B cell (primary cell): ENCODE data around the gene SCRT2. TPM values are rescaled to one million over a fixed set of nuclear protein-coding genes. Genes with fewer than 3 reads are reported as not detected.

Experiments
- ATAC-seq: fragments of 200-7000 bp; cut with Tn5 transposase; one replicate; pipeline ENCODE4 v1.10.0; 2021; ENCODE audit warnings: low read depth, mild to moderate bottlenecking, moderate number of reproducible peaks, moderate library complexity
- CTCF ChIA-PET: fragments of 350-600 bp; sonication (Branson Sonifier 250); formaldehyde crosslinking; loops from one replicate; lab custom pipeline; 2021; ENCODE audit warnings: antibody characterized with exemption, inconsistent platforms; lab: Charles Lee
- POLR2A ChIA-PET: fragments of 350-600 bp; sonication (Branson Sonifier 250); formaldehyde crosslinking; loops from one replicate; lab custom pipeline; 2021; ENCODE audit warnings: antibody characterized with exemption; lab: Charles Lee
- DNase-seq: peaks from one replicate; pipeline ENCODE4 v3.0.0; 2013
- H2AFZ ChIP-seq: 2 replicates; pipeline ENCODE4 v1.6.1; 2012; ENCODE audit warnings: mild to moderate bottlenecking, low read depth, low read length; ENCODE audit not compliant: insufficient read depth, poor library complexity, severe bottlenecking
- H3K27ac ChIP-seq, 2 donors: 1 replicate in 1 of 2; 2 replicates in 1 of 2; pipeline ENCODE4 v1.5.1; 2012 to 2013; ENCODE audit warnings: low read length in 2 of 2, mild to moderate bottlenecking in 2 of 2, moderate library complexity in 1 of 2
- H3K27me3 ChIP-seq, 4 experiments: fragments of 200-600 bp in 1 of 4; sonication (generic) in 1 of 4; replicated peaks in 1 of 4; 1 replicate in 2 of 4; 2 replicates in 2 of 4; pipeline versions ENCODE4 v1.6.1 to v1.7.0; 2013 to 2016; ENCODE audit warnings: low read length in 3 of 4, mild to moderate bottlenecking in 2 of 4, mixed read lengths in 1 of 4, moderate library complexity in 1 of 4; ENCODE audit not compliant: insufficient read depth in 4 of 4, control insufficient read depth in 3 of 4; ENCODE audit errors: control extremely low read depth in 1 of 4
- H3K36me3 ChIP-seq, 2 experiments: replicated peaks in 1 of 2; 1 replicate in 1 of 2; 2 replicates in 1 of 2; pipeline versions ENCODE4 v1.6.1 to v1.7.1; 2013; ENCODE audit warnings: low read length in 1 of 2; ENCODE audit not compliant: insufficient read depth in 2 of 2, control insufficient read depth in 1 of 2; ENCODE audit errors: control extremely low read depth in 1 of 2, extremely low read depth in 1 of 2
- H3K4me1 ChIP-seq, 2 donors: fragments of 200-600 bp in 1 of 2; sonication (generic) in 1 of 2; 1 replicate in 1 of 2; 2 replicates in 1 of 2; pipeline versions ENCODE4 v1.5.1 to v1.6.1; 2013 to 2017; ENCODE audit warnings: low read length in 2 of 2; ENCODE audit not compliant: control insufficient read depth in 2 of 2, insufficient read depth in 2 of 2
- H3K4me2 ChIP-seq: replicated peaks from 2 replicates; pipeline ENCODE3; 2012; ENCODE audit warnings: mild to moderate bottlenecking, low read depth, low read length; ENCODE audit not compliant: poor library complexity, severe bottlenecking
- H3K4me3 ChIP-seq, 5 experiments: fragments of 200-600 bp in 1 of 5; sonication (generic) in 1 of 5; 1 replicate in 3 of 5; 2 replicates in 2 of 5; pipeline versions ENCODE4 v1.5.1 to v1.7.0; 2011 to 2016; ENCODE audit warnings: low read length in 4 of 5, mild to moderate bottlenecking in 4 of 5, low read depth in 2 of 5, control low read depth in 1 of 5, moderate library complexity in 1 of 5; ENCODE audit not compliant: insufficient read depth in 1 of 5; ENCODE audit errors: control extremely low read depth in 1 of 5, extremely low read depth in 1 of 5
- H3K79me2 ChIP-seq: fragments of 200-600 bp; sonication (generic); one replicate; pipeline ENCODE4 v1.6.0; 2016; ENCODE audit warnings: low read length; ENCODE audit not compliant: control insufficient read depth, insufficient read depth
- H3K9ac ChIP-seq: fragments of 200-600 bp; sonication (generic); 2 replicates; pipeline ENCODE4 v1.6.1; 2017; ENCODE audit warnings: mild to moderate bottlenecking, low read length, moderate library complexity
- H3K9me3 ChIP-seq, 3 donors: one replicate each; pipeline versions ENCODE4 v1.6.1 to v1.7.1; 2013; ENCODE audit warnings: low read length in 2 of 3; ENCODE audit not compliant: control insufficient read depth in 2 of 3, insufficient read depth in 1 of 3; ENCODE audit errors: control extremely low read depth in 1 of 3
- H4K20me1 ChIP-seq: 2 replicates; pipeline ENCODE4 v1.6.0; 2012; ENCODE audit warnings: mild to moderate bottlenecking, low read length; ENCODE audit not compliant: insufficient read depth, control insufficient read depth, poor library complexity, severe bottlenecking
- H3K27ac Mint-ChIP-seq: one replicate; pipeline ENCODE4 v1.8.0; 2021; ENCODE audit warnings: mixed read lengths
- H3K27me3 Mint-ChIP-seq: one replicate; pipeline ENCODE4 v1.8.0; 2021; ENCODE audit warnings: mixed read lengths
- H3K4me1 Mint-ChIP-seq: one replicate; pipeline ENCODE4 v1.8.0; 2021; ENCODE audit warnings: mixed read lengths
- H3K4me3 Mint-ChIP-seq: one replicate; pipeline ENCODE4 v1.8.0; 2021; ENCODE audit warnings: mixed read lengths
- H3K9me3 Mint-ChIP-seq: one replicate; pipeline ENCODE4 v1.8.0; 2022; ENCODE audit warnings: mixed read lengths; ENCODE audit not compliant: insufficient read depth
- CTCF ChIP-seq: fragments of 200-600 bp; IDR thresholded peaks from one replicate; pipeline ENCODE4 v1.8.0; 2022; ENCODE audit warnings: antibody characterized with exemption, mild to moderate bottlenecking
- EZH2 ChIP-seq: IDR thresholded peaks from 2 replicates; pipeline ENCODE4 v1.6.1; 2012; ENCODE audit warnings: borderline replicate concordance, low read depth, mild to moderate bottlenecking, moderate library complexity, low read length; ENCODE audit not compliant: insufficient read depth, poor library complexity, severe bottlenecking
- WGBS: methylation state at CpG from one replicate; pipeline ENCODE4 v1.1.5; 2013; ENCODE audit warnings: missing lambda C conversion rate; ENCODE audit not compliant: insufficient coverage; 5-methylcytosine and 5-hydroxymethylcytosine counted together
- intact Hi-C: fragments of 100-400 bp; cut with micrococcal nuclease; formaldehyde crosslinking; loops from one replicate; pipeline ENCODE4 v1.10.0; 2022
- polyA plus RNA-seq: library from polyadenylated mRNA; depleted of rRNA; stranded (reverse); fragments of >200 nt; gene quantifications from 2 replicates; pipeline ENCODE4 v1.2.3, GENCODE V29; 2012
- total RNA-seq, 2 donors: library from RNA; stranded (reverse); fragments of 120-200 nt in 1 of 2; gene quantifications; 1 replicate in 1 of 2; 2 replicates in 1 of 2; pipeline versions ENCODE4 v1.2.3 to v1.2.4, GENCODE V29; 2013 to 2022

The SCRT2 gene
- total and polyA plus RNA-seq, 2 donors (not counting 1 experiment from before 2014, with no cell fraction given): not detected

DNA sequence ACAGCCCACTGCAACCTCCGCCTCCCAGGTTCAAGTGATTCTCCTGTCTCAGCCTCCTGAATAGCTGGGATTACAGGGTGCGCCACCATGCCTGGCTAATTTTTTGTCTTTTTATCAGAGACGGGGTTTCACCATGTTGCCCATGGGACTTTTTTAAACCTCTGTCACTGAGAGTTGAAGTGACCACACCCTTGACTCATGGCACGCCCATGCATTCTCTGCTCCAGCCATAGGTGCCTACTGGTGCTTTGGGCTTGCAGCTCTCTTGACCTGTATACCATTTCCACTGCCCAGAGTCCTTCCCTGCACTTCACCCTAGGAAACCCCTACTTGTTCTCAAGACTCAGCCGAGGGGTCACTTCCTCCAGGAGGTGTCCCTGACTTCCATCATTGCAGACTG lies 2.4 kb upstream of the SCRT2 start:
- DNase-seq: no peak
- POLR2A ChIA-PET: no interaction called here
- Mint-ChIP-seq H3K27me3 (peaks cover 65% of the 10 kb centered on the region), H3K4me3 (no peak overlapping the region), H3K9me3 (no peaks in the 10 kb centered on the region), H3K4me1 (peaks cover 19% of the 10 kb centered on the region), H3K27ac (no peak overlapping the region)
- CTCF ChIA-PET: interaction anchor here (0.6 kb wide), 1 partner anchor 48 kb away, joined by 3 read pairs; no protein-coding TSS in a partner anchor
- H3K4me2 ChIP-seq: no peak overlapping the region
- 82% methylated on average over 5 of the region's 5 CpGs for WGBS
- no peak for TF ChIP-seq CTCF
- TF ChIP-seq EZH2: no peak
- no peak overlapping the region for H3K27ac ChIP-seq
- H3K36me3 ChIP-seq: no peaks in the 10 kb centered on the region
- H3K9me3 ChIP-seq: peaks cover 0 to 6% (median 0%) of the 10 kb centered on the region in 3 donors
- intact Hi-C loops: no loop called here
- H3K27me3 ChIP-seq: peaks cover 0 to 59% (median 35%) of the 10 kb centered on the region in 4 experiments
- H4K20me1 ChIP-seq: no peaks in the 10 kb centered on the region
- no peaks in the 10 kb centered on the region for H3K79me2 ChIP-seq
- no peak overlapping the region for H2AFZ ChIP-seq
- H3K9ac ChIP-seq: no peak overlapping the region
- no peak overlapping the region for H3K4me3 ChIP-seq
- peaks cover 16 to 20% of the 10 kb centered on the region in 2 donors for H3K4me1 ChIP-seq
- no peak for ATAC-seq

GRCh38 chr20:676967-677366 lies 1.4 kb upstream of the SCRT2 start:
- no peak for DNase-seq
- no peaks in the 10 kb centered on the region for H4K20me1 ChIP-seq
- CTCF ChIA-PET: interaction anchor here (0.5 kb wide), 1 partner anchor 16 kb away, joined by 3 read pairs; no protein-coding TSS in a partner anchor

More at GRCh38 chr20:676967-677366, 1.4 kb upstream of the SCRT2 start:
- H3K36me3 ChIP-seq: no peaks in the 10 kb centered on the region
- no peak overlapping the region for H3K27ac ChIP-seq
- POLR2A ChIA-PET: no interaction called here
- no peak overlapping the region for H3K4me3 ChIP-seq
- H3K27me3 Mint-ChIP-seq: peaks cover 75% of the 10 kb centered on the region
- peak overlapping the region; percentile 41 for H3K4me2 ChIP-seq
- no peak for ATAC-seq
- H3K4me1 Mint-ChIP-seq: peaks cover 19% of the 10 kb centered on the region
- no peak overlapping the region for H2AFZ ChIP-seq
- H3K79me2 ChIP-seq: no peaks in the 10 kb centered on the region
- H3K9ac ChIP-seq: no peak overlapping the region
- H3K4me3 Mint-ChIP-seq: no peak overlapping the region
- TF ChIP-seq CTCF (no peak), EZH2 (no peak)
- intact Hi-C loops: no loop called here
- peaks cover 0 to 63% (median 34%) of the 10 kb centered on the region in 4 experiments for H3K27me3 ChIP-seq
- peaks cover 16 to 20% of the 10 kb centered on the region in 2 donors for H3K4me1 ChIP-seq
- 54% methylated on average over 3 of the region's 3 CpGs for WGBS
- H3K9me3 ChIP-seq: peaks cover 0 to 6% (median 0%) of the 10 kb centered on the region in 3 donors
- no peak overlapping the region for H3K27ac Mint-ChIP-seq
- H3K9me3 Mint-ChIP-seq: no peaks in the 10 kb centered on the region
